HepG2 (cell line): ENCODE results near the gene KIF1B. TPM values are rescaled to one million over a fixed set of nuclear protein-coding genes. Genes with fewer than 3 reads are reported as not detected.

Experiments
- AHDC1 ChIP-seq: sonication (generic); formaldehyde crosslinking; IDR thresholded peaks from 2 replicates; pipeline ENCODE4 v1.5.1; 2020; ENCODE audit warnings: mild to moderate bottlenecking, missing genetic modification reagents, borderline replicate concordance
- ARHGAP35 ChIP-seq: sonication (generic); formaldehyde crosslinking; IDR thresholded peaks from 2 replicates; pipeline ENCODE4 v1.9.0; 2022; ENCODE audit warnings: mild to moderate bottlenecking, inconsistent platforms, moderate library complexity, missing genetic modification reagents, borderline replicate concordance
- ATF7-NPFF ChIP-seq: sonication (generic); formaldehyde crosslinking; IDR thresholded peaks from 2 replicates; pipeline ENCODE4 v1.8.1; 2023; ENCODE audit warnings: mild to moderate bottlenecking, low read depth, missing genetic modification reagents, moderate library complexity
- DR1 ChIP-seq: sonication (generic); formaldehyde crosslinking; IDR thresholded peaks from 2 replicates; pipeline ENCODE4 v1.8.0; 2021; ENCODE audit warnings: mild to moderate bottlenecking, missing genetic modification reagents, inconsistent platforms
- ETV6 ChIP-seq: sonication (generic); formaldehyde crosslinking; conservative IDR thresholded peaks from 2 replicates; pipeline ENCODE4 v1.4.0; 2020; ENCODE audit warnings: missing genetic modification reagents
- HMGA1 ChIP-seq: sonication (generic); formaldehyde crosslinking; conservative IDR thresholded peaks from 2 replicates; pipeline ENCODE4 v1.4.0; 2020; ENCODE audit warnings: missing genetic modification reagents
- JARID2 ChIP-seq: sonication (generic); formaldehyde crosslinking; IDR thresholded peaks from 2 replicates; pipeline ENCODE4 v1.8.1; 2023; ENCODE audit warnings: missing genetic modification reagents, inconsistent platforms; ENCODE audit not compliant: insufficient replicate concordance
- JUNB ChIP-seq: sonication (generic); formaldehyde crosslinking; IDR thresholded peaks from 2 replicates; pipeline ENCODE4 v1.8.0; 2022; ENCODE audit warnings: missing genetic modification reagents, mild to moderate bottlenecking, borderline replicate concordance
- KLF6 ChIP-seq: IDR thresholded peaks from 2 replicates; pipeline ENCODE4 v1.8.0; 2016; ENCODE audit warnings: missing biosample characterization, missing genetic modification reagents
- NFKB2 ChIP-seq: sonication (generic); formaldehyde crosslinking; IDR thresholded peaks from 2 replicates; pipeline ENCODE4 v1.4.0; 2020; ENCODE audit warnings: missing genetic modification reagents, borderline replicate concordance
- PLRG1 ChIP-seq: fragments of 450-650 bp; conservative IDR thresholded peaks from 2 replicates; pipeline ENCODE4 v1.6.1; 2016
- RFXANK ChIP-seq: IDR thresholded peaks from 2 replicates; pipeline ENCODE4 v1.6.1; 2016
- SNAI1 ChIP-seq: sonication (generic); formaldehyde crosslinking; IDR thresholded peaks from 2 replicates; pipeline ENCODE4 v1.5.0; 2020; ENCODE audit warnings: mild to moderate bottlenecking, missing genetic modification reagents, borderline replicate concordance
- SP140L ChIP-seq: sonication (generic); formaldehyde crosslinking; IDR thresholded peaks from 2 replicates; pipeline ENCODE4 v1.4.0; 2020; ENCODE audit warnings: missing genetic modification reagents, borderline replicate concordance
- THAP7 ChIP-seq: sonication (generic); formaldehyde crosslinking; IDR thresholded peaks from 2 replicates; pipeline ENCODE4 v1.8.1; 2023; ENCODE audit warnings: mild to moderate bottlenecking, missing genetic modification reagents
- U2AF2 ChIP-seq: fragments of 200-400 bp; formaldehyde crosslinking; IDR thresholded peaks from 2 replicates; pipeline ENCODE4 v1.6.1; 2017; ENCODE audit warnings: low read depth, mild to moderate bottlenecking, low read length
- ZFX ChIP-seq: sonication (generic); formaldehyde crosslinking; IDR thresholded peaks from 2 replicates; pipeline ENCODE4 v1.4.0; 2020; ENCODE audit warnings: mild to moderate bottlenecking, low read depth, missing genetic modification reagents, moderate library complexity
- ZNF512B ChIP-seq: sonication (generic); formaldehyde crosslinking; IDR thresholded peaks from 2 replicates; pipeline ENCODE4 v1.5.1; 2020; ENCODE audit warnings: missing genetic modification reagents, mild to moderate bottlenecking, borderline replicate concordance
- ZNF570 ChIP-seq: sonication (generic); formaldehyde crosslinking; IDR thresholded peaks from 2 replicates; pipeline ENCODE4 v1.4.0; 2020; ENCODE audit warnings: mild to moderate bottlenecking, missing genetic modification reagents, borderline replicate concordance
- ZNF747 ChIP-seq: sonication (generic); formaldehyde crosslinking; IDR thresholded peaks from 2 replicates; pipeline ENCODE4 v1.8.1; 2023; ENCODE audit warnings: missing genetic modification reagents, mild to moderate bottlenecking, borderline replicate concordance
- polyA plus RNA-seq, 8 experiments: library from polyadenylated mRNA; depleted of rRNA in 3 of 8; stranded (reverse) in 7 of 8; unstranded in 1 of 8; fragments of >200 nt; fragmentation: Illumina TruSeq in 4 of 8; extraction: Trizol in 4 of 8; gene quantifications; 2 replicates each; pipeline versions ENCODE4 v1.2.1 to v1.2.3, GENCODE V29; 2011 to 2016; ENCODE audit warnings: low read depth in 4 of 8, missing spikeins in 1 of 8, mixed read lengths in 1 of 8; ENCODE audit not compliant: insufficient read depth in 1 of 8
- total RNA-seq, 5 experiments: library from RNA; depleted of rRNA; stranded (reverse); fragments of >200 nt; fragmentation: Illumina TruSeq; extraction: Trizol; gene quantifications; 2 replicates each; pipeline ENCODE4 v1.2.3, GENCODE V29; 2016; ENCODE audit warnings: low read depth in 1 of 5

The KIF1B gene
- total and polyA plus RNA-seq, 2 of the 13 experiments (the other 11 are each of a cell fraction or from before 2014, with no cell fraction given), result 26.7 to 32.5 TPM

GRCh38 chr1:10430216-10431069 lies 220.1 kb downstream of the KIF1B start, which contains the start of gene CENPS (continued):
- TF ChIP-seq AHDC1 (no peak; the same call in 1 of the 2 replicates), ZNF570 (CRISPR knock-in tag) (no peak), U2AF2 (no peak), ARHGAP35 (CRISPR knock-in tag) (peak; percentile 79), NFKB2 (peak; percentile 97), THAP7 (CRISPR knock-in tag) (peak; percentile 87; the same call in 1 of the 2 replicates), ZNF747 (CRISPR knock-in tag) (peak; percentile 65; the same call in 1 of the 2 replicates), ZNF512B (CRISPR knock-in tag) (no peak), RFXANK (CRISPR knock-in tag) (peak; percentile 68; the same call in 1 of the 2 replicates), KLF6 (CRISPR knock-in tag) (0 out of 2 replicates have a peak, but pooled peaks have one; percentile 57), JARID2 (CRISPR knock-in tag) (no peak), ATF7-NPFF (peak; percentile 99), SNAI1 (CRISPR knock-in tag) (no peak), ZFX (CRISPR knock-in tag) (peak; percentile 91), SP140L (CRISPR knock-in tag) (no peak), JUNB (CRISPR knock-in tag) (peak; percentile 62; the same call in 1 of the 2 replicates), ETV6 (CRISPR knock-in tag) (peak; percentile 59; the same call in 1 of the 2 replicates), PLRG1 (no peak), DR1 (CRISPR knock-in tag) (peak; percentile 73; the same call in 1 of the 2 replicates), HMGA1 (no peak)
